ENCODE data around the gene PRKCA.

GRCh38 chr17:66337268-66337667, 34.9 kb downstream of the PRKCA start:
- TF ChIP-seq POLR2A (IDR thresholded peaks at IDR 0.05) (no peak), CTCF (IDR thresholded peaks at IDR 0.05) (no peak), POLR2AphosphoS5 (IDR thresholded peaks at IDR 0.05) (no peak)

Data from prostate gland (tissue), 2 donors.